ENCODE measurements around the gene TMEM266.

DNA sequence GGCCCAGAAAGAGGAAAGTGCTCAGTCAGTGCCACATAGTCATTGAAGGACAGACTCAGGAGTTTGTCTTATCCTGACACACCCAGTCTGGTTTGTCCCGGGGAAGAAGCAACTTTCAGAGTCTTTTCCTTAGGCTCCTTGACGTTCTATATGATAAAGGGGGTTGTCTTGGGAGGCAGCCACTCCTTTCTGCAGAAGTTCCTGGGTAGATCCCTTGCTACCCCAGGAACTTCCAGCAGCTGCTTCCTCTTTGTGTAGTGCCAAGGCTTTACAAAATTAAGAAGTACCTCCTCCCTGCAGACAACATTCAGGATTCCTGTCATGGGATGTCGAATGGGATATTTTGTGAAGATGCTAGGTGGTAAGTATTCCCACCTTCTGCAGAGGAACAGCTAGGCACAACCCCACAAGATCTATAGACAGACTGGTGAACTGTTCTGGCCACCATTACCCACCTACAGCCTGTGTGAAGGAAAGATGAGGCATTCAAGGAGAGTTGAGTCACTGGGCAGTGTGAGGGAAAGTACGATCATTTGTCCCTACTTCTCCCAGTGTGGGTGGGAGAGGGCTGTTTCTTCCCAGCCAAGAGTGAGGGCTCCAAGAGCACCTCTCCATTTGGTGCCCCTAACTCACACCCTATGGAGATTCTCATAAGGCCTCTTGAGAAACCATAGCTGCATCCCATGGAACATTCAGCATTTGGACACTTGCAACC is 11.3 kb downstream of the TMEM266 start:
- TF ChIP-seq, protein P1, sequence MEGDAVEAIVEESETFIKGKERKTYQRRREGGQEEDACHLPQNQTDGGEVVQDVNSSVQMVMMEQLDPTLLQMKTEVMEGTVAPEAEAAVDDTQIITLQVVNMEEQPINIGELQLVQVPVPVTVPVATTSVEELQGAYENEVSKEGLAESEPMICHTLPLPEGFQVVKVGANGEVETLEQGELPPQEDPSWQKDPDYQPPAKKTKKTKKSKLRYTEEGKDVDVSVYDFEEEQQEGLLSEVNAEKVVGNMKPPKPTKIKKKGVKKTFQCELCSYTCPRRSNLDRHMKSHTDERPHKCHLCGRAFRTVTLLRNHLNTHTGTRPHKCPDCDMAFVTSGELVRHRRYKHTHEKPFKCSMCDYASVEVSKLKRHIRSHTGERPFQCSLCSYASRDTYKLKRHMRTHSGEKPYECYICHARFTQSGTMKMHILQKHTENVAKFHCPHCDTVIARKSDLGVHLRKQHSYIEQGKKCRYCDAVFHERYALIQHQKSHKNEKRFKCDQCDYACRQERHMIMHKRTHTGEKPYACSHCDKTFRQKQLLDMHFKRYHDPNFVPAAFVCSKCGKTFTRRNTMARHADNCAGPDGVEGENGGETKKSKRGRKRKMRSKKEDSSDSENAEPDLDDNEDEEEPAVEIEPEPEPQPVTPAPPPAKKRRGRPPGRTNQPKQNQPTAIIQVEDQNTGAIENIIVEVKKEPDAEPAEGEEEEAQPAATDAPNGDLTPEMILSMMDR (IDR thresholded peaks at IDR 0.05; ENCODE audit: insufficient read depth, low read length, poor library complexity, severe bottlenecking): no peak
- TF ChIP-seq EZH2phosphoT487 (conservative IDR thresholded peaks at IDR 0.05; ENCODE audit: low read length): no peak
